Ishikawa (cell line): ENCODE measurements around the gene CEND1.
A peak's percentile ranks its signal among the peaks of the same experiment; 100 is the strongest.

Experiments
- CEBPB ChIP-seq: IDR thresholded peaks from 2 replicates; pipeline ENCODE4 v1.6.1; 2012
- CREB1 ChIP-seq: IDR thresholded peaks from 2 replicates; pipeline ENCODE4 v1.6.1; 2012; ENCODE audit warnings: low read depth
- EGR1 ChIP-seq: IDR thresholded peaks from 2 replicates; pipeline ENCODE4 v1.6.1; 2012
- EP300 ChIP-seq: IDR thresholded peaks from 2 replicates; pipeline ENCODE4 v1.6.1; 2012; ENCODE audit warnings: borderline replicate concordance
- FOXM1 ChIP-seq: IDR thresholded peaks from 2 replicates; pipeline ENCODE4 v1.6.1; 2012; ENCODE audit warnings: low read depth, borderline replicate concordance
- NFIC ChIP-seq: IDR thresholded peaks from 2 replicates; pipeline ENCODE4 v1.6.1; 2012
- RAD21 ChIP-seq: IDR thresholded peaks from 2 replicates; pipeline ENCODE4 v1.6.1; 2012; ENCODE audit warnings: low read depth
- TAF1 ChIP-seq: IDR thresholded peaks from 2 replicates; pipeline ENCODE4 v1.6.1; 2012; ENCODE audit warnings: low read depth, mild to moderate bottlenecking
- TCF12 ChIP-seq: IDR thresholded peaks from 2 replicates; pipeline ENCODE4 v1.6.1; 2012; ENCODE audit warnings: low read depth
- TEAD4 ChIP-seq: IDR thresholded peaks from 2 replicates; pipeline ENCODE4 v1.6.1; 2012
- YY1 ChIP-seq: IDR thresholded peaks from 2 replicates; pipeline ENCODE4 v1.6.1; 2012; ENCODE audit warnings: low read depth
- ZBTB7A ChIP-seq: IDR thresholded peaks from 2 replicates; pipeline ENCODE4 v1.6.1; 2012; ENCODE audit warnings: low read depth
- TF ChIP-seq, protein P1 (sequence below): IDR thresholded peaks from 2 replicates; pipeline ENCODE4 v1.6.1; 2012
- TF ChIP-seq, protein P2 (sequence below): IDR thresholded peaks from 2 replicates; pipeline ENCODE4 v1.6.1; 2012
- TF ChIP-seq, protein P3 (sequence below): IDR thresholded peaks from 2 replicates; pipeline ENCODE4 v1.6.1; 2012; ENCODE audit warnings: low read depth, mild to moderate bottlenecking

CEND1 gene

DNA sequence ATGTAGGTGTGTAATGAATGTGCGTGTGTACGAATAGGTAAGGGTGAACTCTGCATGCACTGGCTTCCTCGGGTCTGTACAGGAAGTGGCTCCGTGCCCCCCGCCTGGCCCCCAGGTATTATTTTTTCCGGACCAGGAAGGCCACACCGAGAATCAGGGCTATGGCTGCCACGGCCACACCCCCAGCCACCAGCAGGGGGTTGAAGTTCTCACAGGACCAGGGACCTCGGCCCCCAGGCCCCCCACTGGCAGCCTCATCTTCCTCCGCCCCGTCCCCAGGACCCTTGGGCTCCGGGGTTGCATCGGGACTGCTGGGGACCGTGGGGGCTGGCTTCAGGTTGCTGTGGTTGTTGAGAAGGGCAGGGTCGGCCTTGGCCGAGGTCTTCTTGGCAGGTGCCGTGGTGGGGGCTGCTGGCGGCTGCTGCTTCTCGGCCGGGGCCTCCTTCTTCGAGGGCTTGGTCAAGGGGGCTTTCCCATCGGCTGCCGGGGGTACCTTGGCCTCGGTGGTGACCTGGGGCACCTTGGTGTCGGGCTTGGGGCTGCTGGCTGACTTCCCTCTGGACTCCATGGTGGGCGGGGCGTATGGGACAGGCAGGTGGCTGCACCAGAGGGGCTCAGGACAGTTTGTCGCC lies 1.8 kb downstream of the CEND1 start:
- TF ChIP-seq CREB1 (no peak), TEAD4 (no peak), TAF1 (no peak), NFIC (no peak), EP300 (no peak), ZBTB7A (no peak), TCF12 (no peak), FOXM1 (no peak), CEBPB (no peak), YY1 (no peak), EGR1 (no peak)
- TF ChIP-seq, protein P1, sequence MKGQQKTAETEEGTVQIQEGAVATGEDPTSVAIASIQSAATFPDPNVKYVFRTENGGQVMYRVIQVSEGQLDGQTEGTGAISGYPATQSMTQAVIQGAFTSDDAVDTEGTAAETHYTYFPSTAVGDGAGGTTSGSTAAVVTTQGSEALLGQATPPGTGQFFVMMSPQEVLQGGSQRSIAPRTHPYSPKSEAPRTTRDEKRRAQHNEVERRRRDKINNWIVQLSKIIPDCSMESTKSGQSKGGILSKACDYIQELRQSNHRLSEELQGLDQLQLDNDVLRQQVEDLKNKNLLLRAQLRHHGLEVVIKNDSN: no peak
- TF ChIP-seq, protein P2, sequence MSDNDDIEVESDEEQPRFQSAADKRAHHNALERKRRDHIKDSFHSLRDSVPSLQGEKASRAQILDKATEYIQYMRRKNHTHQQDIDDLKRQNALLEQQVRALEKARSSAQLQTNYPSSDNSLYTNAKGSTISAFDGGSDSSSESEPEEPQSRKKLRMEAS: no peak
- TF ChIP-seq, protein P3, sequence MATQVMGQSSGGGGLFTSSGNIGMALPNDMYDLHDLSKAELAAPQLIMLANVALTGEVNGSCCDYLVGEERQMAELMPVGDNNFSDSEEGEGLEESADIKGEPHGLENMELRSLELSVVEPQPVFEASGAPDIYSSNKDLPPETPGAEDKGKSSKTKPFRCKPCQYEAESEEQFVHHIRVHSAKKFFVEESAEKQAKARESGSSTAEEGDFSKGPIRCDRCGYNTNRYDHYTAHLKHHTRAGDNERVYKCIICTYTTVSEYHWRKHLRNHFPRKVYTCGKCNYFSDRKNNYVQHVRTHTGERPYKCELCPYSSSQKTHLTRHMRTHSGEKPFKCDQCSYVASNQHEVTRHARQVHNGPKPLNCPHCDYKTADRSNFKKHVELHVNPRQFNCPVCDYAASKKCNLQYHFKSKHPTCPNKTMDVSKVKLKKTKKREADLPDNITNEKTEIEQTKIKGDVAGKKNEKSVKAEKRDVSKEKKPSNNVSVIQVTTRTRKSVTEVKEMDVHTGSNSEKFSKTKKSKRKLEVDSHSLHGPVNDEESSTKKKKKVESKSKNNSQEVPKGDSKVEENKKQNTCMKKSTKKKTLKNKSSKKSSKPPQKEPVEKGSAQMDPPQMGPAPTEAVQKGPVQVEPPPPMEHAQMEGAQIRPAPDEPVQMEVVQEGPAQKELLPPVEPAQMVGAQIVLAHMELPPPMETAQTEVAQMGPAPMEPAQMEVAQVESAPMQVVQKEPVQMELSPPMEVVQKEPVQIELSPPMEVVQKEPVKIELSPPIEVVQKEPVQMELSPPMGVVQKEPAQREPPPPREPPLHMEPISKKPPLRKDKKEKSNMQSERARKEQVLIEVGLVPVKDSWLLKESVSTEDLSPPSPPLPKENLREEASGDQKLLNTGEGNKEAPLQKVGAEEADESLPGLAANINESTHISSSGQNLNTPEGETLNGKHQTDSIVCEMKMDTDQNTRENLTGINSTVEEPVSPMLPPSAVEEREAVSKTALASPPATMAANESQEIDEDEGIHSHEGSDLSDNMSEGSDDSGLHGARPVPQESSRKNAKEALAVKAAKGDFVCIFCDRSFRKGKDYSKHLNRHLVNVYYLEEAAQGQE: no peak

DNA sequence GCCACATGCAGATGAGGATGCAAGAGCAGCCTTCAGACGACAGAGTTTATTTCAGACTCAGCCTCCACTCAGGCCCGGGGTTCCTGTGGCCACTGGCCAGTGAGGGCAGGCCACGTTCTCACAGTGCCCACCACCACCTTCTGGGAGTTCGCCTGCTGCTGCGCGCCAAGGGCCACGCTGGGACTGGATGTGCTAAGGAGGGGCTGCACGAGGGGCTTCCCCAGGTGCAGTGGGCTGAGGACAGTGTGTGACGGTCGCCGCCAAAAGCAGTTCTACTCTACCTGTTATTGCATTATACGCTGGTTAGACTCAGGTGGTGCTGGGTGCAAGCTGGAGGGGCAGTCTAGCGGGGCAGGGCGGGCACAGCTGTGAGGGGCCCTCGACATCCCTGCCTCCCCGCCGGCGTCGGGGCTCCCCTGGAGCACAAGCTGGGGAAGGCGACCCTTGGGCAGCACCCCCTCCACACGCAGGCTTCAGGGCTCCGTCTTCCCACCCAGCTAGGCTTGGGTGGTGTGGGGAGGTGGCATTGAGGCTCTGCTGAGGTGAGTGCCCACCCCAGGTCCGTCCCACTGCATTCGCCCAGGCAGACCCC lies 2.7 kb downstream of the CEND1 start:
- TF ChIP-seq TEAD4 (no peak), RAD21 (no peak), EP300 (no peak), YY1 (no peak), CREB1 (no peak), TAF1 (no peak)

DNA sequence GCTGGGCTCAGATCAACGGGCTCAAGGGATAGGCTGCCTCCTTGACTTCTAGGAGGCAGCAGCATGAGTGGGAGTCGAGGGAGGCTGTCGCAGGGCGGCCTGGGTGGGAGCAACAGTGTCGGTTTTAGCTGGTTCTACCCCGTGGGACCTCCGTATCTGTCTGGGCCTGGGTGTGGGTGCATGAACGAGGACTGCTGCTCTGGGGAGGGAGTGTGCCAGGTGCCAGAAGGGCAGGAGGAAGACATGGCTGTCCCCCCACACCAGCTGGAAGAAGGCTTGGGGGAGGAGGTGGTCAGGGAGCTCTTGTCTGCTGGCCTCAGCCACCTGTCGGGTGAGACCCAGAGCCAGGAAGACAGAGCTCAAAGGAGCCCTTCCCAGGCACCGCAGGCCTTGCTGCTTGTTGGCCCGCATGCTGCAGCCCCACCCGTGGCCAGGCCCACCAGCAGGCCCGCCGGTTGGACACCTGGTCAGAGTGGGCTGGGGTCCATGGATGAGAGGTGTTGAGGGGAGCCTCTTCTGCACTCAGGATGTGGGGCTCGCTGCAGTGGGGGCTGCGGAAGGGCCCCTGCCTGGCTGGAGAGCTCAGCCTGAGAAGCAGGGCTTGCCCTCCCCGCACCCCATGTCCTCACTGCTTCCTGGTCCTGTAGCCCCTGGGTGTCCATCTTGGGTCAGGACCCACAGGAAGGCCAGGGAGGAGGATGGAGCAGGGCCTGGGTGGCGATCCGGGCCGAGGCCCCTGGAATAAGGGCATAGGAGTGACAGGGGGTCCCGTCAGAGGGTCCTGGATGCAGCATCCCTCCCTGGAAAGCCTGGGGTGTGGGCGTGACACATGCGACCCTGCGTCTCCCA lies 3.4 kb downstream of the CEND1 start:
- no peak for TF ChIP-seq TCF12
- TF ChIP-seq, protein P1: no peak
- TF ChIP-seq EP300: no peak
- no peak for TF ChIP-seq CEBPB
- no peak for TF ChIP-seq FOXM1
- TF ChIP-seq EGR1: no peak
- no peak for TF ChIP-seq ZBTB7A
- TF ChIP-seq RAD21: no peak
- TF ChIP-seq NFIC: no peak
- TF ChIP-seq TAF1: no peak
- TF ChIP-seq TEAD4: no peak
- TF ChIP-seq, protein P3: no peak

DNA sequence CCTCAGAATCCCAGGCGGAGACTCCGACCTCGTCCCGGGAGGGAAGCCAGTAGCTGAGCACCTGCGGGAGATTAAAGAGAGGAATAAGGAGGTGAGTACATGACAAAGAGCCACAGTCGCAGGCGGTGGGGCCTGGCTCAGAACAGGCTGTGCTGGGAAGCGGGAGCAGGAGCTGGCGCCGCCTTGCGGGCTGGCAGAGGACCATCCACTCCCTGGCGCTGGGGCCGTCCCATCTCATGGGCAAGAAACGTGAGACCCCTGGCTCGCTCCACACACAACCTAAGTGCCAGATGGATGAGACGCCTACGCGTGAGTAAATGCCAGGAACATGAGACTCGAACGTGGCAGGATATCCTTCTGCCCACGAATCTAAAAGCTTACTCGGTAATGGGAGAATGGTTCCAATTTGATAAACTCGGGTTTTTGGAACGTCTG lies 6.3 kb downstream of the CEND1 start:
- TF ChIP-seq, protein P2: 0 out of 2 replicates have a peak, but pooled peaks have one; percentile 28
- no peak for TF ChIP-seq TCF12
- peak; percentile 46; the same call in 1 of the 2 replicates for TF ChIP-seq RAD21
- no peak for TF ChIP-seq NFIC
- TF ChIP-seq, protein P1: no peak
